Suprapubic skin (tissue), 4 donors: ENCODE measurements around the gene RNF31. TPM values are rescaled to one million over a fixed set of nuclear protein-coding genes. Genes with fewer than 3 reads are reported as not detected.

Experiments used
- DNase-seq, 2 donors: peaks; one replicate each; pipeline ENCODE4 v3.0.0-alpha.2; 2019; ENCODE audit warnings: low spot score in 2 of 2
- H3K27ac ChIP-seq: fragments of 200-600 bp; sonication (generic); one replicate; pipeline ENCODE4 v1.5.1; 2019
- H3K27me3 ChIP-seq: fragments of 200-600 bp; sonication (generic); one replicate; pipeline ENCODE4 v1.5.1; 2019
- H3K36me3 ChIP-seq: fragments of 200-600 bp; sonication (generic); one replicate; pipeline ENCODE4 v1.5.1; 2019
- H3K4me1 ChIP-seq: fragments of 200-600 bp; sonication (generic); one replicate; pipeline ENCODE4 v1.5.1; 2019
- H3K4me3 ChIP-seq: fragments of 200-600 bp; sonication (generic); one replicate; pipeline ENCODE4 v1.5.1; 2019; ENCODE audit warnings: mild to moderate bottlenecking
- H3K9me3 ChIP-seq: fragments of 200-600 bp; sonication (generic); one replicate; pipeline ENCODE4 v1.5.1; 2019
- EP300 ChIP-seq: sonication (generic); formaldehyde crosslinking; IDR thresholded peaks from one replicate; pipeline ENCODE4 v1.6.1; 2017; ENCODE audit warnings: antibody characterized with exemption
- POLR2A ChIP-seq, 2 donors: fragments of 450-650 bp; IDR thresholded peaks; one replicate each; pipeline ENCODE4 v1.6.1; 2017; ENCODE audit warnings: antibody characterized with exemption in 2 of 2, mild to moderate bottlenecking in 2 of 2, moderate library complexity in 2 of 2
- POLR2AphosphoS5 ChIP-seq, 3 donors: sonication (generic); formaldehyde crosslinking; IDR thresholded peaks; one replicate each; pipeline ENCODE4 v1.6.1; 2017; ENCODE audit warnings: antibody characterized with exemption in 3 of 3
- WGBS: methylation state at CpG from one replicate; pipeline ENCODE4 v1.1.5; 2018; 5-methylcytosine and 5-hydroxymethylcytosine counted together
- total RNA-seq, 4 donors: library from RNA; depleted of rRNA; stranded (reverse); fragments of >200 nt; gene quantifications; one replicate each; pipeline ENCODE4 v1.1.0, GENCODE V29; 2016
- TF ChIP-seq, protein P1 (sequence below), 2 donors: fragments of 200-600 bp in 1 of 2; fragments of 450-650 bp in 1 of 2; sonication (generic) in 1 of 2; IDR thresholded peaks; one replicate each; pipeline ENCODE4 v1.5.1; 2016 to 2019; ENCODE audit warnings: antibody characterized with exemption in 2 of 2, mild to moderate bottlenecking in 1 of 2, moderate library complexity in 1 of 2

Gene RNF31
- total RNA-seq, 4 donors from 2014 or later = 62.3 to 97.2 (median 70.6) TPM

DNA sequence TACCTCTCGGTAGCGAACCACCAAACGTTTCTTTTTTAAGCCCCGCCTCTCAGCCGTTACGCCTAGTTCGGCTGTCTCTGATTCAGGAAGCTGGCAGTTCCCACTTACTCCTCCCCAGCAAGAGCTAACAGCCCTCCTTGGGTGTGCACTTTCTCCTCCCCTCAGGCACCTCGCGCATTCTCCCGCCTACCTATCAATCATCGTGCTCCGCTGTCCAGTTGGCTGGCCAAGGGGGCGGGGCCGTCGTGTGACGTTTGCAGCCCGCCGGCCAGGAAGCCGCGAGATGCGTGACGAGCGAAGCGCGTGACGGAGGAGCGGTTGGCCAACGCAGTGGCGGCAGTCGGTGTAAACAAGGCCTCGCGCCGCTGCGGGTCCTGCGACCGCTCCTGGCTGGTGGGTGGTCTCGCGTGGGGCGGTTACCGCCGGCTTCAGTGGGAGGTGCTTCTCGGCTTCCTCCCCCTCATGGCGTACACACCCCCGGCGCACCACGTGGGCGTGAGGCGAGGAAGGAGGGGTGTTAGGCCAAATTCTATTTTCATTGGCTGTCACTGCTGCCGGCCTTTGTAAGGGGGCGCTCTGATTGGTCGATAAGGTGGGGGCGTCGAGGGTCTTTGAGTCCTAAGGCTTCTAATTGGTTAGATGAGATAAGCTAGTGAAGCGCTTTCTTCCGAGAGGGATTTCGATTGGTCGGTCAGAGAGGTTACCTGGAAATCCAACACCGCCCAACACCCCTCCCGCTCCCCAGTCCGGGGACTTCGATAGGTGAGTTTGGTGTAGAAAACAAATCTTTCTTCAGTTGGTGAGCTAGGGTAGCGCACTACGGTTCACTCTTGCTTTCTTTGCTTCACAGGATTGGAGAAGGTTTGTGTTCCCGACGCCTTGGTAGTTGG, 32.5 kb upstream of the RNF31 start, which contains the start of the genes DCAF11 and NRL:
Gene DCAF11 (plus strand): TSS at position 246 of the 890 bp plus-strand sequence. CDS start 818 bp downstream, outside the sequence.
Gene NRL (minus strand): TSS at position 418 of the 890 bp plus-strand sequence. CDS start 32,101 bp downstream, outside the sequence.
- peaks cover 27% of the 10 kb centered on the region for H3K4me1 ChIP-seq
- peak within 1 kb of the TSS; percentile 100 for H3K27ac ChIP-seq
- under 1% methylated on average over 40 of the region's 65 CpGs for WGBS
- TF ChIP-seq EP300 (peak; percentile 81), POLR2AphosphoS5 (IDR thresholded peaks at IDR 0.05) (peak; percentile 93 to 99 (median 98)), POLR2A (IDR thresholded peaks at IDR 0.05) (peak; percentile 7 to 39)
- TF ChIP-seq, protein P1, sequence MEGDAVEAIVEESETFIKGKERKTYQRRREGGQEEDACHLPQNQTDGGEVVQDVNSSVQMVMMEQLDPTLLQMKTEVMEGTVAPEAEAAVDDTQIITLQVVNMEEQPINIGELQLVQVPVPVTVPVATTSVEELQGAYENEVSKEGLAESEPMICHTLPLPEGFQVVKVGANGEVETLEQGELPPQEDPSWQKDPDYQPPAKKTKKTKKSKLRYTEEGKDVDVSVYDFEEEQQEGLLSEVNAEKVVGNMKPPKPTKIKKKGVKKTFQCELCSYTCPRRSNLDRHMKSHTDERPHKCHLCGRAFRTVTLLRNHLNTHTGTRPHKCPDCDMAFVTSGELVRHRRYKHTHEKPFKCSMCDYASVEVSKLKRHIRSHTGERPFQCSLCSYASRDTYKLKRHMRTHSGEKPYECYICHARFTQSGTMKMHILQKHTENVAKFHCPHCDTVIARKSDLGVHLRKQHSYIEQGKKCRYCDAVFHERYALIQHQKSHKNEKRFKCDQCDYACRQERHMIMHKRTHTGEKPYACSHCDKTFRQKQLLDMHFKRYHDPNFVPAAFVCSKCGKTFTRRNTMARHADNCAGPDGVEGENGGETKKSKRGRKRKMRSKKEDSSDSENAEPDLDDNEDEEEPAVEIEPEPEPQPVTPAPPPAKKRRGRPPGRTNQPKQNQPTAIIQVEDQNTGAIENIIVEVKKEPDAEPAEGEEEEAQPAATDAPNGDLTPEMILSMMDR (IDR thresholded peaks at IDR 0.05) = no peak
- peaks cover 27% of the 10 kb centered on the region for H3K36me3 ChIP-seq
- H3K9me3 ChIP-seq = no peaks in the 10 kb centered on the region
- peak; percentile 99 for DNase-seq
- H3K27me3 ChIP-seq = no peaks in the 10 kb centered on the region
- H3K4me3 ChIP-seq = peak within 1 kb of the TSS; percentile 70

DNA sequence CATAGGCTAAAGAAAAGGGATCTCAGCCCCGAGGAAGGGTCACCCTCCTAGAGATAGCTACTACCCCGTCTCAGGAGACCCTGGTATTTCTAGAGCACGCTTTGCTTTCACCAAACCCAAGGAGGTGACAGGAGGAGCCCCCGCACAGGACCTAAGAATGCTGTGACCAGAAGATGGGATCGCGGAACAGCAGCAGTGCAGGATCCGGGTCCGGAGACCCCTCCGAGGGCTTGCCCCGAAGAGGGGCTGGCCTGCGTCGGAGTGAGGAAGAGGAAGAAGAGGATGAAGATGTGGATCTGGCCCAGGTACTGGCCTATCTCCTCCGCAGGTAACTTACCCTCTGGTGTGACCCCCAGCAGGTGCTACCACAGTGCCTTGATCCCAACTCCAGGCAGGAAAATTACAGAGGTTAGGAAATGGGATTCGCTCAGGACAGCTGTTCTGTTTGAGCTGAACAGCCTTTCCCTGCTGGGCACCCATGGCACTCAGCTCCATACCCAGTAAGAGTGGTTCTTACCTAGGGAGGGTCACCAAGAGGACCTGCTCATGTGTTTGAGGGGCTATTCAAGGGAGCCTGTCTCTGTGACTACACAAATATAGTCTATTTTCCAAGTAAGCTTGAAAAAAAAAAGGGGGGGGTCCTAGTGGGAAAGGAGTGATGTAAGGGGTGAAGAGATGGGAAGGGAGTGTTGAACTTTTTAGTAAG, 31.7 kb upstream of the RNF31 start:
- TF ChIP-seq, protein P1 (IDR thresholded peaks at IDR 0.05) = no peak
- TF ChIP-seq EP300 = no peak
- TF ChIP-seq POLR2AphosphoS5 (IDR thresholded peaks at IDR 0.05) = no peak
- no peak for TF ChIP-seq POLR2A (IDR thresholded peaks at IDR 0.05)
- WGBS = 4% methylated on average over 14 of the region's 14 CpGs

DNA sequence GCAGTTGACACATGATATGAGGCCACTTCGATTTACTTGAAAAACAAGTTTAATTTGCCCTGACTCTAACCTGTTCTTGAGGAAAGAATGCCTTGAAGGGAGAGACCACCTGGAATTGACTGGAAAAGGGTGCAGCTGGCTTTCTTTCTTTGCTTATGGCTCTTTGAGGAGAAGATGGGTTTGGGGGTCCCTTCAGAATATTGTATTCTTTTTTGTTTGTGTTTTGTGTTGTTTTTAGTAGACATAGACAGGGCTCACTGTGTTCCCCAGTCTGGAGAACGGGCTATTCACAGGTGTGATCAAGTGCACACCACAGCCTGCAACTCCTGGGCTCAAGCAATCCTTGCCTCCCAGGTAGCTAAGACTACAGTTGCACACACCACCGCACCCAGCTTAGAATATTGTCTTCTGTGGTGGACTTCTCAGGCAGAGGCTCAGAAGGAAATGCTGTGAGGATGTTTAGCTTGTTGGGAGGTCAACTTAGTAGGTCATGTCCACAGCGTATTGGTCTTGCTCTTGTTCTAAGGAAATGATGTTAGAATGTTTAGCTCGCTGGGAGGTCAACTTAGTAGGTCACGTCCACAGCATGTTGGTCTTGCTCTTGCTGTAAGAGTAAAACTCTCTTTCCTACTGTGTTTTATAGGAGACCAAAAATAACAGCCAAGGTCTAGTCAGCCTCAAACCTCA, 31.0 kb upstream of the RNF31 start:
- WGBS = 81% methylated on average over 6 of the region's 6 CpGs
- Histone ChIP-seq H3K27me3 (no peaks in the 10 kb centered on the region), H3K4me1 (peaks cover 27% of the 10 kb centered on the region), H3K9me3 (no peaks in the 10 kb centered on the region), H3K4me3 (peak overlapping the region; percentile 70), H3K36me3 (peaks cover 42% of the 10 kb centered on the region), H3K27ac (no peak overlapping the region)
- DNase-seq = no peak
- no peak for TF ChIP-seq POLR2A (IDR thresholded peaks at IDR 0.05)
- no peak for TF ChIP-seq EP300
- no peak for TF ChIP-seq POLR2AphosphoS5 (IDR thresholded peaks at IDR 0.05)
- TF ChIP-seq, protein P1 (IDR thresholded peaks at IDR 0.05) = no peak

More for the DNA sequence above, 31.7 kb upstream of the RNF31 start:
- no peak for DNase-seq
- H3K4me3 ChIP-seq = peak overlapping the region; percentile 70
- H3K36me3 ChIP-seq = peaks cover 35% of the 10 kb centered on the region
- peak overlapping the region; percentile 100 for H3K27ac ChIP-seq
- H3K9me3 ChIP-seq = no peaks in the 10 kb centered on the region
- no peaks in the 10 kb centered on the region for H3K27me3 ChIP-seq
- peaks cover 27% of the 10 kb centered on the region for H3K4me1 ChIP-seq

DNA sequence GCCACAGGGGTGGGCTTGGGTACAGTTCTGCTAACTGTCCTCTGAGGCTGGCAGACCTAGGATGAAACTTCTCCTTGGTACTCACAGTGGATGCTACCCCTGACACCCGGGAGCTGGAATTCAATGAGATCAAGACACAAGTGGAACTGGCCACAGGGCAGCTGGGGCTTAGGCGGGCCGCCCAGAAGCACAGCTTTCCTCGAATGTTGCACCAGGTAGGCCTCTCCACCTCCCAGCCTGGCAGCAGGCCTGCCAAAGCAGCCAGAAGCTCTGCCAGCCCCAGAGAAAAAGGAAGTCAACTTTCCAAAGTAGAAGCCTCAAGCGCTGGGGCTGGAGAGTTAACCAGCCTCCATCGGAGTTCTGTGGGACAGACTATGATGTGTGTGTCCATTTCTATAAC, 30.1 kb upstream of the RNF31 start:
- H3K27ac ChIP-seq = no peak overlapping the region
- no peak overlapping the region for H3K4me3 ChIP-seq
- TF ChIP-seq, protein P1 (IDR thresholded peaks at IDR 0.05) = no peak
- TF ChIP-seq EP300 (no peak), POLR2AphosphoS5 (IDR thresholded peaks at IDR 0.05) (no peak), POLR2A (IDR thresholded peaks at IDR 0.05) (no peak)
- H3K36me3 ChIP-seq = peaks cover 51% of the 10 kb centered on the region
- H3K27me3 ChIP-seq = no peaks in the 10 kb centered on the region
- H3K9me3 ChIP-seq = no peaks in the 10 kb centered on the region
- peaks cover 27% of the 10 kb centered on the region for H3K4me1 ChIP-seq
- WGBS = 82% methylated on average over 6 of the region's 6 CpGs
- no peak for DNase-seq
